DMS114 treated with DMSO at 0.1 percent for 48 hours (cell line): Measurements from ENCODE around the gene OR2H2.

Experiments
- DNase-seq: peaks from one replicate; lab custom pipeline; 2025; ENCODE audit not compliant: unreplicated experiment; lab: John Stamatoyannopoulos, UW

The OR2H2 gene

DNA sequence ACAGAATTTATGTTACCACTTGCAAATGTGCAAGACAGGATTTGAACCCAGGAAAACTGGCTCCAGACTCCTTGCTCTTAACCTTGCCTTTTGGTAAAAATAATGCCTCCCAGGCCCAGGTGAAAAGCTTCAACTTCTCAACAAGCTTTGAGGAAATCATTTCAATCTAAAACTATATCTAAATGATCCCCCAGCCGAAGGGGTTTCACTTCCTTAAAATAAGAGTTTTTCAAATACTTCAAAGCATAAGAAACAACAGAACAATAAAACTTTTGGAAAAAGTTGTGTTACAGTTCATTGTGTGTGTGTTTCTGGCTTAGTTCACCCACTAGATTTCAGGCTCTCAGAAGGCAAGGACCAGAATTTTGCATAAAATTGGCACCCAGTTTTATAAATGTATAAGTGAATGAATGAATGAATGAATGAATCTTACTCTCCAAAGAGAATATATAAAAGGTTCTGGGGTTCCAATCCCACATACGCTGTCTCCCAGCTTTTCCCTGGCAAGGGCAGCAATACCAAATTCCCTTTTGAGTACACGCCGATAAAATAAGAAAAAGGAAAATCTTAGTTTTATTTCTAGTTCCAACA lies 5.4 kb downstream of the OR2H2 start:
- no peak for DNase-seq

DNA sequence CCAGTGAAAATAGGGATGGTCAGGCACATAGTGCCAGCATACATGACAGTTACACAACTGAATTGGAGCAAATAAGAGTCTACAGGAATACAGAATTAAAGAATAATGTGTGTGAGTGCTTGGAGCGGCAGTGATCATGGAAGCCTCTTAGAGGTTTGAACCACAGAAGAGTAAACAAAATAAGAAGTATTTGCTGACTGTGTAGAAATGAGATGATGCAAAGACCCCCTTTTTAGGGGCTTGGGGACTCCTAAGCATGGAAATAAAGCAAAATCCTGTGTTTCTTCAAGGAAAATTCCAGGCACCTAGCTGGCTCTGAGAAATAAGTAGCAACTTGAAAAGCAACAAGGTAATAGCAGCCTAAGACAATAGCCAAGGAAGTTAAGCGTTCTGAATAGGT lies 6.8 kb downstream of the OR2H2 start:
- DNase-seq: no peak

DNA sequence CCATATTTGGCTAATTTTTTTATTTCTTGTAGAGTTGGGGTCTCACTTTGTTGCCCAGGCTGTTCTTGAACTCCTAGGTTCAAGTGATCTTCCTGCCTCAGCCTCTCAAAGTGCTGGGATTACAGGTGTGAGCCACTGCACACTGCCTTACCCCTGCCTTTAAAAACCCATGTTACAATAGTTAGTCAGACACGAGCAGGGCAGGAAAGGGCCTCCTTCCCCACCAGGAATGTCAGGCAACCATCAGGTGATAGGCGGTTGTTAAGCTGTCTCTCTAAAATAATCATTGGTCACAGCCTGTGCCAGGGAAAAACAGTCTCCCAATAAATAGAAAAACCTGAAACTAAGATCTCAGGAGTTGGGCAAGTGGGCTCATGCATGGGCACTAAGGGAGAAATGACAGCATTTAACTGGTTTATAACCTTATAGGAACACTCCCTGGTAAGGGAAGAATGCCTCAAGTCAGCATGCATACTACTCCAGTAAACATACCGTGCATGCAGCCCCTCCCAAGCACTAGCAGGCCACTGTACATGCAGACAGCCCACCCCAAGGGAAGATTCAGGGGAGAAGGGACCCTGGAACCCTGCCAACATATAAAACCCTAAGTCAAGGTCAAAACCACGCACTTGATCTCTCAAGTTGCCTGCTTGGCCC lies 8.4 kb downstream of the OR2H2 start:
- no peak for DNase-seq

DNA sequence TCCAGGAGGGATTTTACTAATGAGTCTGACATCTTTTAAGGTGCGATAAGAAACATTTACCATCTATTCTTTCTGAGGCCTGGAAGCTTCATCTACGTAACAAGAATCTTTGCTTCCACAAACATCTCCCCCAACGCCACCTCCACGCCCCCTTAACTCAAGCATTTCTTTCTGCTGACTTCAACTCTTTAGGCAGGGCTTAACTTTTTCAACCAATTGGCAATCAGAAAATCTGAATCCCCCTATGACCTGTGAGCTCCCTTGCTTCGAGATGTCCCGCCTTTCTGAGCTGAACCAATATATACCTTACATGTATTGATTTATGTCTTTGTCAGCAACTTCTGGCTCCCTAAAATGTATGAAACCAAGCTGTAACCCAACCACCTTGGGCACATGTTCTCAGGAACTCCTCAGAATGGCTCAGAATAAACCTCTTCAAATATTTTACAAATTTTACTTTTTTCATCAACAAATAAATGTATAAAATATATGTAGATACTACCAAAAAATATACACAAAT lies 11.5 kb downstream of the OR2H2 start:
- no peak for DNase-seq

DNA sequence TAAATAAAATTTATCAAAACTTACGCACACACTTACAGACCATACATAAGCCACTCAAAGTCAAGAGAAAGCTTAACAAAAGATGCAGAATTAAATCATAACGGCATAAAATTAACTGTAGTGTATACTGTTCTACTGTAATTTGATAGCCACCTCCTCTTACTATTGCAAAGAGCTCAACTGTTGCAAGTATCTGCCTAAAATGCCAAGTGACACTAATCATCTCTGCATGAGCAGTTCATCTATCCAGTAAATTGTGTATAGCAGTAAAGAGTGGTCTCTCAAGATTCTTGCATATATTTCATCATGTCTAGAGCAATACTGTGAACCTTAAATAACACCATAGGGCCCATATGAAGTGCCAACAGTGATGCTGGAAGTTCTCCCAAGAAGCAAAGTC lies 12.3 kb downstream of the OR2H2 start:
- DNase-seq: no peak

DNA sequence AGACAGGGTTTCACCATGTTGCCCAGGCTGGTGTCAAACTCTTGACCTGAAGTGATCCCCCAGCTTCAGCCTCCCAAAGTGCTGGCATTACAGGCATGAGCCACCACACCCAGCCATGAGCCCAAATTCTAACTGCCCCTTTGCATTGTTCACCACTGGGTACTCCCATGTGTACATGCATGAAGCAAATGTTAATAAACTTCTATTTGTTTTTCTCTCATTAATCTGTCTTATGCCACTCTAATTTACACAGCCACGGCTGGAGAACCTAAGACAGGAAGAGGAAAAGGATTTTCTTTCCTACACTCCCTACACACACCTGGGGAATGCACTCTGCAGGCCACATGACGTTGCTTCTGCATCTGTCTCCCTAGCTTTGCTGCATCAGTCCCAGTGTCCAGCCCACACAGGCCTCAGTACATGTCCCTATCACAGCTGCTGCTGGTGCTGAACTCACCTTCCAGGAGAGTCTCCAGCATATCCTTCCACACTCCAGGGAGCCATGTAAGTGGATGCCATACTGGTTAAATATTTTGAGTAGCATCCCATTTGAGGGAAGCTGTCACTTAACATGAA lies 13.3 kb downstream of the OR2H2 start:
- no peak for DNase-seq

DNA sequence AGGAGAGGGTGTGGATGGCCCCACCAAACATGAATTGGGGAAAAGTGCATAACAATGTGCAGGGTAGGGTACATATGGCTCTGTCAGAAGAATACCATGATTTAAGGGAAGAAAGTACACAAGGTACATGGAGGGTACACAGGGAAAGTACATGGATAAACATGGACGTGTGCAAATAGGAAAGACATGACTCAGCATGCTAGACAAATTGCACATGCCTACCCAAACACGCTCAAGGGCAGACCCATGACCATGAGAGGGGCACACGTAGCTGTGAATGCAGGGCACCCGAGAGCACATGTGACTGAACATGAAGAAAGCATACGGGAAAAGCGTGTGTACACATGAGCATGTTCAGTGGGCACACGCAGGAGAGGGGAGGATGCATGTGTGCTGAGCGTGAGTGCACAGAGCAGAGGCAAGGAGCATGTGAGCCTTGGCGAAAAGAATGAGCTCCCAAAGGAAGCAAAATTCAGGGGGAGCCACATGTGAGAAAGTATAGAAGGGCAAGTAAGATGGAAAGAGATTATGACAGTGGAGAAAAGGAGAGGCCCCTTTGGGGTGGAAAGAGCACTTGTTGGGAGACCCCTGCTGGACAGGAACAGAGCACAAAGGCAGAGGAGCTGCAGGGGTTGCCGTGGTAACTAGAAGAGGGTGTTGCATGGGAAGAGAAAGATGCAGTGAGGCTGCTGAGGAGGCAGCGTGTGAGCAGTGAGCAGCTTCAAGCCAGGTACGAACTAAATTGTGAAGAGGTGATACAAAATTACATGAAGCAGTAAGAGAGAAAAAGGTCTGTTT lies 17.8 kb downstream of the OR2H2 start:
- DNase-seq: peak; percentile 31

DNA sequence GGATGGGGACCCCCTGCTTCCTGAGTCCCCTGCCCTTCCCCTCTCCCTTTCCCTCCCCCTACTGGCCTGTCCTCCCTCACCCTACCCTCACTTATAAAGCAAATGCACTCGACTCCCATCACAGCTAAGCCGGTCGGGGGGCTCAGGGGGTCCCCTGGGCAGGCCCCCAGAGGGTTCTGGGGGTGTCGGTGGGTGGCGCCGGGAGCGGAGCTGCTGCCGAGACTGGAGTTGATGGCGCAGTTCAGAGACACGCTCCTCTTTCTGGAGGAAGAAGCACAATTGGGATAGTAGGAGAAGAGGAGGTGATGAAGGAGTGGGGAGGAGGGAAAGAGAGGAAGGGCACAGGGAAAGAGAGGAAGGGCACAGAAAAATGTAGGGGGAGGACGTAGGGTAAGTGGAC lies 18.5 kb downstream of the OR2H2 start:
- DNase-seq: no peak

DNA sequence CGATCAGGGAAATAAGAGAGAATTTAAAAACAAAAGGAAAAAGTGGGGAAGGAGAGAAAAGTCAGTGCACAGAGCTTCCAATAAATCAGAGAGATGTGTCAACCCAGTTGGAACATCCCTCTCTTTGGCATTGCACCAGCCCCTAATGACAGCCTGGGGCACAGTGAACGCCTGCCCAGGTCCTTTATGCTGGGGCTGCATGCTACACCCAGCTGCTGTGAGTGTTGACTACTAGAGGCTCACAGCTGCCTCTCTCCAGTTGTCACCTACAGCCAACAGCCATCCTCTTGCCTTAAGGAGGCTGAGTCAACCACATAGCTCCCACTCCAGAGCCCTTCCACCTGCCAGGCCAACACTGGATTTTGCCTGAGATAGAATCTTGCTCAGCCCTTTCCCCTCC lies 19.0 kb downstream of the OR2H2 start:
- DNase-seq: no peak

DNA sequence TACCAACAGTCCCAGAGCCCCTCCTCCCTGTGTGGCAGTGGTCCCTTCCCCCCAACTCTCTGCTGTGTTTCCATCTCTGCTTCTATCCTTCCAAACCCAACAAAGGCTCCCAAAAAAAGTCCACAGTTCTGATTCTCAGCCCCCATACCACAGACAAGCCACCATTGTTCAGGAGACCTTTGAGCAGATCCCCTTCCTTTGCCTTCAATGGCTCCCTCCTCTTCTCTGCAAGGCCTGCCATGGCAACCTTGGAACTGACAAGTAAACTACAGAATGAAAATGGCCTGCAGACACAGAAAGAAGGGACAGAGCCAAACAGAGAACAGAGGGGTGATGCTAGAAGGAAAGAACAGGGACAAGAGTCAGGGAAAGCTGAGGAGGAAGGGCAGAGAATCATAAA lies 23.2 kb downstream of the OR2H2 start:
- DNase-seq: no peak

DNA sequence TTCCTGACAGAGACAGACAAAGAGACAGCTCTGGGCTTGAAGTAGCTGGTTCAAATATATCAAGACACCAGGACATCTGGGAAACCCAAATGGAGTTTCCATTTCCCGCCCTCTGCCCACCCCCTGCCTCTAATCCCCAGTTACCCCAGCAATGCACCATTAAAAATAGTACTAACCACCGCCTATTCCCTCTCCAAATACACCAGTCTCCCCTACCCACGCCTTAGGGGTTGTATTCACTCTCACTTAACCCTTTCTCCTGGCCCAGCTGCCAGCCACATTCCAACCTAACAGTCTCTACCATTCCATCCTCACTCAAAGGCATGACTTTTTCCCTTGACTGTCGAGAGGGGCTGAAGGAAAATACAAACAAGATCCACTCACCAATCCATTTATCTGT lies 25.6 kb downstream of the OR2H2 start:
- DNase-seq: no peak

DNA sequence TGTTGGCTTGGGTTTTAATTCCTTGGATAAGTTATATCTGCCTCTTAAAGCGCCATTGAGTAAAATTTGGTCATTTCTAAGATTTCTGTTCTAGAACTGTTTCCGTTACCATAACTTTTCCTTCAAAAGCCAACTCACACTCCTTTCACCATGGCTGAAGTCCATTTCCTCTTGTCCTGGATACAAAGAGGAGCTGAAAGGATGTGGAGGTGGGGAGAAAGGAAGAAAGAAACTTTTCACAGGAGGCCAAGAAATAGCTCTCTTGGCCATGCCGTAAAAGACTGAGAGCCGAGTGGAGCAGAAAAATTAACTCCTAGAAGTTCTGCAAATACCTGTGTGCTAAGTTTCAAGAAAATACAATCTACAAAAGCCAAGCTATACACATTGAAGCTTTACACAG lies 26.5 kb downstream of the OR2H2 start:
- no peak for DNase-seq

DNA sequence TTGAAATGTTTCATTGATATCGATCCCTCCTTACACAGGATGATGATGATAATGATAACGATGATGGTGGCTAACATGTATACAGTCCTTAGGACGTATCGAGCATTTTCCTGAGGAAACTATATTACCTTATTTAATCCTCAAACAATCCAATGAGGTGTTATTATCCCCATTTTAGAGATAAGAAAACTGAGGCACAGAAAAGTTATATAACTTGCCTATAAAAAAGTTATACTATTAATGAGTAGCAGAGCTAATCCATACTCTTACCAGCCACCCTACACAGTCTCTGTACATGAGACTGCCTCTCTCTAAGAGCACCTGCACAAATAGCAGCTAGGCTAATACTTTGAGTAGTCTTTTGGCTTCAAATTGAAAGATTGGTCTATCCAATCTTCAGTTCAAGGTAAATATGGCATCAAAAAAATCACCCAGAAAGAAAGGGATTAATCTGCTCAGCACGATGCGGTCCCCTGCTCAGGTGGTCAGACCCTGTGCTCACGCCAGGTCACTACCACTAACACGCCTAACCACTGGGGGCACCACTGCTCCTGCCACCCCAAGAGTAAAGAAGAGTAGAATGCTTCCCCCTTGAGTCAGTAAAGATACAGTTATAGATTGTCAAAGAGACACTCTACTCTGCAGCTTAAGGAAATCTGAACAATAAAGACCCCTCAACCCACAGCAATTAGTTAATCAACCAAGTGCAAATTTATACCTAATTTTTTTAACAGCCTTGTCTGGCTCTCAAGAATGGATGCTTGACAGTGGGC lies 33.0 kb downstream of the OR2H2 start:
- DNase-seq: no peak

DNA sequence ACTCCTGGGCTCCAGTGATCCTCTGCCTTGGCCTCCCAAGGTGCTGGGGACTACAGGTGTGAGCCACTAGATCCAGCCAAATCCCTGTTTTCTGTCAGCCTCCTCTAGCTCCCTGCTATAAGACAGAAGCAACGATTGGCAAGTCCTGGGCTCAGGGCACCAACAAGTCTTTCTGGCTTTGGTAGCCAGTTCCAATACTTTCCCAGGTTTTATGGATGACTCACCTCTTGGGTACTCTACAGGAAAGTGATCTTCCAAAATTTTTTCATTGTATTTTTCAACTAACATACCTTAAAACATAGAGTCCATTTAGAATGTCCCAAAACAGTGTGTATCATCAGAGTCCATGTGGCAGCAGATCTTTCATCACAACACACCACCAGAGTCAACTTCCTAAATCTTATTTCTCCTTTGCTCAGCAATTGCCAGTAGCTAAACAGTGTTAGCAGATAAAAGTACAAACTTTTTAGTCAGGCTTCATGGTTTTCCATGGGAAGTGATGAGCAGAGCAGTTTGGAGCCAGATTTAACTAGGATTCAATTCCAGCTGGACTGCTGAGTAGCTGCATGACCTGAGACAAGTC lies 34.7 kb downstream of the OR2H2 start:
- no peak for DNase-seq

DNA sequence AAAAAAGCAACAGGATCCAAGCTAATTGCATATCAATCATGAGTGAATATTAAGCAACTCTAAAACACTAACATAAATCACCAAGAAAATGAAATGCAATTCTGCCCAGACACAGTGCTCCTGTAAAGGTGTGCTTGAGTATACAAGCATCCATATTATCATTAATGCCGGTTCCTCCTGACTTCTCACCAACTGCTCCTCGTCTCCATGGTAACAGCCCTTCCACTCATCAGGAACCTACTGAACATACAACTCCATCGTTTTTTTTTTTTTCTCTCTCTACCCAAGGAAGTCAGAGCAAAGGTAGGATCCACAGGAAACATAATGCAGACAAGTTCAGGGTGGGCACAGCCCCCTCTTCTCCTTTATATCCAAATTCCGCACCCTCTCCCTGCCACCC lies 35.7 kb downstream of the OR2H2 start:
- no peak for DNase-seq

DNA sequence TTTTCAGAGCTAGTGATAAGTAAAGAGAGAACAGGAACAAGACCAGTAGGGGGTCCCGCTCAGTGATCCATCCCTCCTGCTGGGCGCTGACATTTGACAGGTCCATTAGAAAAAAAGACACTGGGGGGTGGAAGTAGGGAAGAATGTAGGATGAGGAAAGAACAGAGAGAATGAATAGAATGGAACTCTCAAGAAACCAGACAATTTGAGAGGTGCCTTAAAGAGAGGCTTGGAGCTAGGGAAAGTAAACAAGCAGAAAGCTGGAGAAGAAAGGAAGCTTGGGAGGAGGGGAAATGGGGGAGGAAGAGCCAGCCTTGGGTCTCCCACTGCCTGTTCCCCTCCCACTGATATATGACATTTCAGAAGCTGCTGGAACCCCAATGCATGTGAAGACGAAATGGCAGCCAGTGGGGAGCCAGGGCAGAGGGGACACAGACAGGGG lies 39.6 kb downstream of the OR2H2 start:
- DNase-seq: no peak

DNA sequence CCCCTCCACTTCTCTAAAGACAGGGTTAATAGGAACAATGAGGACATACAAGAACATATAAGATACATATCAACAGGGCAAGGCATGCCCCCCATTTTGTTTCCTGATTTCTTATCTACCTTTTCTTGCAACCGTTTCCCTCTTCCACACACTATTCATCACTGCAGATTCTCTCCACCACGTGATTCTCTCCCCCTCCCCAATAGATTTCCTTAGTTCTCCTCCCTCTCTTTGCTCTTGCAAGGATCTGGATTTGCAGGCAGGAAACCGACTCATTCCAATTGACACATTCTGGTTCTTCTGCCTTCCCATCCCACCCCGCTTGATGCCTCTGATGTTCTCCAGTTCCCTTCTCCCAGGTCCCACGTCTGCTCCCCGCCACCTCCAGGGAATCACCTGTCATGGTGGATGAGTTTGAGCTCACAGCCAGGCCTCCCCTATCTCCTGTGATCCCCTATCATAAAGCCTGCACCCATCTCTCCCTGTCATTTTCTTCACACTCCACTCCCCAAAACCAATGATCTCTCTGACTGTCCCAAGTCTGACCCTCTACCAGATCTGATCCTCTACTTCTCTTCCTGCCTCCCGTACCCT lies 40.5 kb downstream of the OR2H2 start:
- DNase-seq: no peak

DNA sequence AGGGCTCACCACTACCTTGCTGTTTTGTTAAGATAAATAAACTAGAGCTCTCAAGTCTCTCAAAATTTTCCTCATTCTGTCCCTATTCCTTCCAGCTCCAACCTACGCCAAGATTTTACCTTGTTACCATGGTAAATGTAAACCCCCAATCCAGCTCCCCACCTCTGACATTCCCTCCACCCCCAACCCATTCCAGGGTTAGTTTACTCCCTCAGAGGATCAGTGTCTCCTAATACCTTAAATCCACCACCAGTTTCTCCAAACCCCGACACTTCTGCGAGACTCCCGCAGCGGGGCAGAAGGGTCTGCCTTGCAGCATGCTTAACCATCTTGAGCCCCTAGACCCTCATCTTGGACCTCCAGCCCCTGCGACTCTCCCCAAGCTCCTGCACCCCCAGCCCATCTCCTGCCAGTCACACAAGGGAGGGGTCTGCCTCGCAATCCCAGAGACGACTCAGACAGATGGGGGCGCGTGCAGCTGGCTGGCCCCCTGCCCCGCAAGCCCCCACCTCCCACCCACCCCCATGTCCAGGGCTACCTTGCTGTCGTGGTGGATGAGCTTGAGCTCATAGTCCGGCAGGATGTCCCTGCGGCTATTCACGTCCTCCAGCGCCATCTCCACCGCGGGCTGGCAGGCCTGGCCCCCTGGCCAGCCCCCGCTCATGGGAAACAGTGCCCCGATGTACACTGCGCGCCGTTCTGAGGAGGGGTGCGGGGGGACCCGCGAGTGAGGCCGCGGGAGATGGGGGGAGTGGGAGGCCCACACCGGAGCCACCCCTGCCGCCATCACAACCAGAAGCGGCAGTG lies 42.2 kb downstream of the OR2H2 start:
- no peak for DNase-seq

DNA sequence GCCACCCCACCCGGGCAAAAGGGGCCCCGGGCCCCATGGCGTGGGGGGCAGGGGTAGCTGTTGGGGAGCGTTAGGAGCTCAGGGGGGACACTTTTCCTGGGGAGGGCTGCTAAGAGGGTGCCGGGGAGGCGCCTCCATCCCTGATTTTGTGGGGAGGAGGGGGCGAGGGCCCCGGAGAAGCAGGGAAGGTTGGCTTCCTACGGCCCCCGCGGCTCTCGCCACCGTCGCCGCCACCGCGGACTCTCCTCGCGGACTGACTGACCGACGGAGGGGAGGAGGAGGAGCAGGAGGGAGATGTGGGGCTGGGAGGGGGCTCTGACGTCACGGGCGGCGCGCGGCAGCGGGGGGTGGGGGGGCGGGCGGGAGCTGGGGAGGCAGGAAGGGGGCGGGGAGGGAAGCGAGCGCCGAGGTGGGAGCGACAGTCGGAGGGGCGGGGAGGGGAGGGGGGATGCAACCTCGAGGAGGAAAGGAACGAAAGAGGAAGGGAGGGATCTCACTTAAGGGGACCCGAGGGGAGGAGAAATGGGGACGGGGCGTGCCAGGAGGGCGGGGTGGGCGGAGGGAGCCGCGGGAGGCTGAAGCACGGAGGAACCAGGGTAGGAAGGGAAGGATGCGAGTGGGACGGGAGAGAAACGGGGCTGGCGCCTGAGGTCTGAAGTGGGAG lies 43.0 kb downstream of the OR2H2 start:
- DNase-seq: peak; percentile 71
